Glutamatergic neuron (in vitro differentiated cells): ENCODE measurements around the gene SMIM14. TPM values are rescaled to one million over a fixed set of nuclear protein-coding genes. Genes with fewer than 3 reads are reported as not detected.

ENCODE experiments used
- DNase-seq: peaks from one replicate; pipeline ENCODE4 v3.0.0; 2022
- H3K27ac Mint-ChIP-seq: one replicate; pipeline ENCODE4 v1.8.0; 2020; ENCODE audit warnings: mild to moderate bottlenecking, mixed read lengths, inconsistent platforms; ENCODE audit not compliant: unreplicated experiment
- H3K27me3 Mint-ChIP-seq: one replicate; pipeline ENCODE4 v1.8.0; 2020; ENCODE audit warnings: mild to moderate bottlenecking, moderate library complexity, mixed read lengths, inconsistent platforms; ENCODE audit not compliant: unreplicated experiment
- H3K36me3 Mint-ChIP-seq: one replicate; pipeline ENCODE4 v1.8.0; 2020; ENCODE audit warnings: mild to moderate bottlenecking, mixed read lengths, inconsistent platforms; ENCODE audit not compliant: unreplicated experiment
- H3K4me1 Mint-ChIP-seq: one replicate; pipeline ENCODE4 v1.8.0; 2020; ENCODE audit warnings: mild to moderate bottlenecking, low read depth, mixed read lengths, inconsistent platforms; ENCODE audit not compliant: unreplicated experiment
- H3K4me3 Mint-ChIP-seq: one replicate; pipeline ENCODE4 v1.8.0; 2020; ENCODE audit warnings: mild to moderate bottlenecking, mixed read lengths, inconsistent platforms; ENCODE audit not compliant: unreplicated experiment
- H3K9me3 Mint-ChIP-seq: one replicate; pipeline ENCODE4 v1.8.0; 2020; ENCODE audit warnings: mild to moderate bottlenecking, moderate library complexity, mixed read lengths, inconsistent platforms; ENCODE audit not compliant: unreplicated experiment
- total RNA-seq: library from RNA; stranded (reverse); fragmentation: NEBNext Ultra II Directional; extraction: Animal tissue kit (Norgen Biotek cat#: 25700); gene quantifications from one replicate; pipeline ENCODE4 v1.2.1, GENCODE V29; 2021; ENCODE audit not compliant: unreplicated experiment
- TF ChIP-seq, protein P1 (sequence below): fragments of 200-600 bp; sonication (generic); IDR thresholded peaks from one replicate; pipeline ENCODE4 v1.5.0; 2021; ENCODE audit not compliant: partially characterized antibody, unreplicated experiment

SMIM14 gene
- total RNA-seq, 1 donor from 2014 or later: 27.1 TPM

DNA sequence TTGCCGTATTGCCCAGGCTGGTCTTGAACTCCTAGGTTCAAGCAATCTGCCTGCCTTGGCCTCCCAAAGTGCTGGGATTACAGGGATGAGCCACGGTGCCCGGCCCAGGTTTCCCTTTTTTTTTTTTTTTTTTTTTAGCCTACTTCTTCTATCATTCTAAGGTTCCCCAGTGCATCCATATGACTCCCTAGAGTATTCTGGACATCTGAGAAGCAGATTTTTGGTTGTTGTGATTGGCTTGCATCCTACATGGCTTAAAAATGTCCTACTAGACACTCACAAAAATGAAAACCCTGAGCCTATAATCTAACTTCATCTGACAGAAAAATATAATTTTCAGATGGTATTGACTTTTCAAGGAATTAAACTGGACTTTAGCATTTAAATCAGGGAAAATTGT, 41.7 kb downstream of the SMIM14 start:
- no peak for DNase-seq
- Mint-ChIP-seq H3K27me3 (no peaks in the 10 kb centered on the region), H3K4me3 (no peak overlapping the region), H3K27ac (no peak overlapping the region), H3K9me3 (peaks cover 5% of the 10 kb centered on the region), H3K4me1 (no peaks in the 10 kb centered on the region), H3K36me3 (no peaks in the 10 kb centered on the region)
- TF ChIP-seq, protein P1, sequence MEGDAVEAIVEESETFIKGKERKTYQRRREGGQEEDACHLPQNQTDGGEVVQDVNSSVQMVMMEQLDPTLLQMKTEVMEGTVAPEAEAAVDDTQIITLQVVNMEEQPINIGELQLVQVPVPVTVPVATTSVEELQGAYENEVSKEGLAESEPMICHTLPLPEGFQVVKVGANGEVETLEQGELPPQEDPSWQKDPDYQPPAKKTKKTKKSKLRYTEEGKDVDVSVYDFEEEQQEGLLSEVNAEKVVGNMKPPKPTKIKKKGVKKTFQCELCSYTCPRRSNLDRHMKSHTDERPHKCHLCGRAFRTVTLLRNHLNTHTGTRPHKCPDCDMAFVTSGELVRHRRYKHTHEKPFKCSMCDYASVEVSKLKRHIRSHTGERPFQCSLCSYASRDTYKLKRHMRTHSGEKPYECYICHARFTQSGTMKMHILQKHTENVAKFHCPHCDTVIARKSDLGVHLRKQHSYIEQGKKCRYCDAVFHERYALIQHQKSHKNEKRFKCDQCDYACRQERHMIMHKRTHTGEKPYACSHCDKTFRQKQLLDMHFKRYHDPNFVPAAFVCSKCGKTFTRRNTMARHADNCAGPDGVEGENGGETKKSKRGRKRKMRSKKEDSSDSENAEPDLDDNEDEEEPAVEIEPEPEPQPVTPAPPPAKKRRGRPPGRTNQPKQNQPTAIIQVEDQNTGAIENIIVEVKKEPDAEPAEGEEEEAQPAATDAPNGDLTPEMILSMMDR: no peak

GRCh38 chr4:39591290-39591689, 47.4 kb downstream of the SMIM14 start:
- H3K9me3 Mint-ChIP-seq: no peaks in the 10 kb centered on the region
- H3K36me3 Mint-ChIP-seq: no peaks in the 10 kb centered on the region
- no peak for DNase-seq
- H3K27me3 Mint-ChIP-seq: no peaks in the 10 kb centered on the region
- no peak overlapping the region for H3K4me3 Mint-ChIP-seq
- H3K4me1 Mint-ChIP-seq: no peaks in the 10 kb centered on the region
- TF ChIP-seq, protein P1: no peak
- no peak overlapping the region for H3K27ac Mint-ChIP-seq

DNA sequence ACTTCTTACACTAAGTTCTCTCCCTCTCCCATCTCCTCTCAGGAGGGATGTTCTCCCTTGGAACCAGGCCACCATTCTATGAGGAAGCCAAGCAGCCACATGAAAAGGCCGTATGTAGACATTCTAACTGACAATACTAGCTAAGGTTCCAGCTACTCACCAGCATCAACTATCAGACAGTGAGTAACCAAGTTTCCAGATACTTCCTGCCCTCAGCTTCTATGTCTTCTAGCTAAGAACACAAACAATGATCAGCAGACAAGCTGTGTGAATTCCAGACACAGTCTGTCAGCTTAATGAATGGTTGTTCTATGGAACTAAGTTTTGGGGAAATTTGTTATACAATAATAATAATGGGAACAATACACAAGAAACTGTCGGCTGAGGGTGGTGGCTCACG, 50.8 kb downstream of the SMIM14 start:
- Mint-ChIP-seq H3K27ac (no peak overlapping the region), H3K36me3 (no peaks in the 10 kb centered on the region), H3K27me3 (no peaks in the 10 kb centered on the region), H3K9me3 (no peaks in the 10 kb centered on the region), H3K4me1 (no peaks in the 10 kb centered on the region), H3K4me3 (no peak overlapping the region)
- no peak for DNase-seq
- TF ChIP-seq, protein P1: no peak

GRCh38 chr4:39574946-39575345, 63.7 kb downstream of the SMIM14 start:
- DNase-seq: no peak
- Mint-ChIP-seq H3K27me3 (peaks cover 2% of the 10 kb centered on the region), H3K4me3 (no peak overlapping the region), H3K4me1 (no peaks in the 10 kb centered on the region), H3K27ac (no peak overlapping the region), H3K9me3 (no peaks in the 10 kb centered on the region), H3K36me3 (no peaks in the 10 kb centered on the region)
- TF ChIP-seq, protein P1: no peak

GRCh38 chr4:39571504-39571903, 67.2 kb downstream of the SMIM14 start:
- H3K27ac Mint-ChIP-seq: no peak overlapping the region
- DNase-seq: no peak
- H3K36me3 Mint-ChIP-seq: no peaks in the 10 kb centered on the region
- TF ChIP-seq, protein P1: no peak
- no peaks in the 10 kb centered on the region for H3K4me1 Mint-ChIP-seq
- no peak overlapping the region for H3K4me3 Mint-ChIP-seq
- H3K27me3 Mint-ChIP-seq: peaks cover 2% of the 10 kb centered on the region
- H3K9me3 Mint-ChIP-seq: no peaks in the 10 kb centered on the region
